ENCODE measurements around the gene FABP7.
"Not testable (repeated sequence)": the region's sequence is repeated elsewhere in the genome, so short reads cannot be mapped to it uniquely, and the experiment has no call there.

The FABP7 gene

GRCh38 chr6:122779667-122780066 is at the start of gene FABP7:
FABP7 (plus strand) TSS chr6:122779716; CDS start chr6:122779795, 79 bp downstream.
- no peak for DNase-seq (ENCODE audit: low read depth in 3 of 3)

- no peak for DNase-seq (ENCODE audit: low read depth in 3 of 3)
Measured at GRCh38 chr6:122730334-122730733, 49.2 kb upstream of the FABP7 start.

- DNase-seq (ENCODE audit: low read depth in 3 of 3): no peak
Measured at GRCh38 chr6:122730775-122731386, 48.6 kb upstream of the FABP7 start.

- no peak for DNase-seq (ENCODE audit: low read depth in 3 of 3)
Measured at GRCh38 chr6:122733259-122733658, 46.3 kb upstream of the FABP7 start.

GRCh38 chr6:122734529-122735395 is 44.8 kb upstream of the FABP7 start:
- no peak for DNase-seq (ENCODE audit: low read depth in 3 of 3)

- no peak for DNase-seq (ENCODE audit: low read depth in 3 of 3)
Measured at GRCh38 chr6:122735582-122735981, 43.9 kb upstream of the FABP7 start.

- DNase-seq (ENCODE audit: low read depth in 3 of 3): no peak
Measured at GRCh38 chr6:122736163-122736562, 43.4 kb upstream of the FABP7 start.

- no peak for DNase-seq (ENCODE audit: low read depth in 3 of 3)
Measured at GRCh38 chr6:122736616-122737015, 42.9 kb upstream of the FABP7 start.

- no peak for DNase-seq (ENCODE audit: low read depth in 3 of 3)
Measured at GRCh38 chr6:122740091-122740490, 39.4 kb upstream of the FABP7 start.

- no peak for DNase-seq (ENCODE audit: low read depth in 3 of 3)
Measured at GRCh38 chr6:122740936-122741335, 38.6 kb upstream of the FABP7 start.

- DNase-seq (ENCODE audit: low read depth in 3 of 3): not testable (repeated sequence)
Measured at GRCh38 chr6:122744247-122744646, 35.3 kb upstream of the FABP7 start.

- not testable (repeated sequence) for DNase-seq (ENCODE audit: low read depth in 3 of 3)
Measured at GRCh38 chr6:122744856-122745255, 34.7 kb upstream of the FABP7 start.

- no peak for DNase-seq (ENCODE audit: low read depth in 3 of 3)
Measured at GRCh38 chr6:122746688-122747087, 32.8 kb upstream of the FABP7 start.

- DNase-seq (ENCODE audit: low read depth in 3 of 3): no peak
Measured at GRCh38 chr6:122747573-122747972, 31.9 kb upstream of the FABP7 start.

- DNase-seq (ENCODE audit: low read depth in 3 of 3): not testable (repeated sequence)
Measured at GRCh38 chr6:122748945-122749344, 30.6 kb upstream of the FABP7 start.

GRCh38 chr6:122749451-122750050 is 30.0 kb upstream of the FABP7 start:
- DNase-seq (ENCODE audit: low read depth in 3 of 3): no peak

- DNase-seq (ENCODE audit: low read depth in 3 of 3): no peak
Measured at GRCh38 chr6:122751326-122751725, 28.2 kb upstream of the FABP7 start.

- no peak for DNase-seq (ENCODE audit: low read depth in 3 of 3)
Measured at GRCh38 chr6:122752459-122752858, 27.1 kb upstream of the FABP7 start.

- DNase-seq (ENCODE audit: low read depth in 3 of 3): no peak
Measured at GRCh38 chr6:122753000-122753687, 26.4 kb upstream of the FABP7 start.

GRCh38 chr6:122753688-122754056 is 25.8 kb upstream of the FABP7 start:
- no peak for DNase-seq (ENCODE audit: low read depth in 3 of 3)

- DNase-seq (ENCODE audit: low read depth in 3 of 3): no peak
Measured at GRCh38 chr6:122754191-122754731, 25.3 kb upstream of the FABP7 start.

GRCh38 chr6:122755901-122756300 is 23.6 kb upstream of the FABP7 start:
- DNase-seq (ENCODE audit: low read depth in 3 of 3): no peak
